ENCODE measurements around the gene SLC8A1.

DNA sequence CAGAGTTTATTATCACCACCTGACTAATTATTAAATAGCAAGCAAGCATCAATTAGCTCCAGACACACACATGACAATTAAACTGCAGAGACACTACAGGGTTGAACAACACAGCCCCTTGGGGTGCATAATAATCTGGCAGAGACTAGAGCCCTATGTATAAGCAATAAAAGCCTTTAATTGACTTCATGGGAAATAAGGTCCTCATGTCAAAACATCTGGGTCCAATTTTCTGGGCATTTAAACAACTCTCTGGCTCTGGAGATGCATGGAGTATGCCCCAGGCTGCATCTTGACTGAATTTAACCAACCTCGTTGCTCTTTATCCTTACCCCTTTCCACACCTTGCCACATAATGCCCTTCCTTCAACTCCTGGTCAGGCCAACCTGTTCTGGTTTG, 402.1 kb downstream of the SLC8A1 start:
- TF ChIP-seq, protein P1, sequence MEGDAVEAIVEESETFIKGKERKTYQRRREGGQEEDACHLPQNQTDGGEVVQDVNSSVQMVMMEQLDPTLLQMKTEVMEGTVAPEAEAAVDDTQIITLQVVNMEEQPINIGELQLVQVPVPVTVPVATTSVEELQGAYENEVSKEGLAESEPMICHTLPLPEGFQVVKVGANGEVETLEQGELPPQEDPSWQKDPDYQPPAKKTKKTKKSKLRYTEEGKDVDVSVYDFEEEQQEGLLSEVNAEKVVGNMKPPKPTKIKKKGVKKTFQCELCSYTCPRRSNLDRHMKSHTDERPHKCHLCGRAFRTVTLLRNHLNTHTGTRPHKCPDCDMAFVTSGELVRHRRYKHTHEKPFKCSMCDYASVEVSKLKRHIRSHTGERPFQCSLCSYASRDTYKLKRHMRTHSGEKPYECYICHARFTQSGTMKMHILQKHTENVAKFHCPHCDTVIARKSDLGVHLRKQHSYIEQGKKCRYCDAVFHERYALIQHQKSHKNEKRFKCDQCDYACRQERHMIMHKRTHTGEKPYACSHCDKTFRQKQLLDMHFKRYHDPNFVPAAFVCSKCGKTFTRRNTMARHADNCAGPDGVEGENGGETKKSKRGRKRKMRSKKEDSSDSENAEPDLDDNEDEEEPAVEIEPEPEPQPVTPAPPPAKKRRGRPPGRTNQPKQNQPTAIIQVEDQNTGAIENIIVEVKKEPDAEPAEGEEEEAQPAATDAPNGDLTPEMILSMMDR (IDR thresholded peaks at IDR 0.05) = no peak
- no peak for TF ChIP-seq POLR2AphosphoS5 (IDR thresholded peaks at IDR 0.05)
